Hematopoietic multipotent progenitor cell treated with erythropoietin and hydrocortisone succinate and interleukin-3 and kit ligand, for 15 days (in vitro differentiated cells): ENCODE data around the gene TMEM86B.

ENCODE experiments used
- DNase-seq: peaks from one replicate; pipeline ENCODE4 v3.0.0-alpha.2; 2015; ENCODE audit warnings: low spot score

TMEM86B gene

DNA sequence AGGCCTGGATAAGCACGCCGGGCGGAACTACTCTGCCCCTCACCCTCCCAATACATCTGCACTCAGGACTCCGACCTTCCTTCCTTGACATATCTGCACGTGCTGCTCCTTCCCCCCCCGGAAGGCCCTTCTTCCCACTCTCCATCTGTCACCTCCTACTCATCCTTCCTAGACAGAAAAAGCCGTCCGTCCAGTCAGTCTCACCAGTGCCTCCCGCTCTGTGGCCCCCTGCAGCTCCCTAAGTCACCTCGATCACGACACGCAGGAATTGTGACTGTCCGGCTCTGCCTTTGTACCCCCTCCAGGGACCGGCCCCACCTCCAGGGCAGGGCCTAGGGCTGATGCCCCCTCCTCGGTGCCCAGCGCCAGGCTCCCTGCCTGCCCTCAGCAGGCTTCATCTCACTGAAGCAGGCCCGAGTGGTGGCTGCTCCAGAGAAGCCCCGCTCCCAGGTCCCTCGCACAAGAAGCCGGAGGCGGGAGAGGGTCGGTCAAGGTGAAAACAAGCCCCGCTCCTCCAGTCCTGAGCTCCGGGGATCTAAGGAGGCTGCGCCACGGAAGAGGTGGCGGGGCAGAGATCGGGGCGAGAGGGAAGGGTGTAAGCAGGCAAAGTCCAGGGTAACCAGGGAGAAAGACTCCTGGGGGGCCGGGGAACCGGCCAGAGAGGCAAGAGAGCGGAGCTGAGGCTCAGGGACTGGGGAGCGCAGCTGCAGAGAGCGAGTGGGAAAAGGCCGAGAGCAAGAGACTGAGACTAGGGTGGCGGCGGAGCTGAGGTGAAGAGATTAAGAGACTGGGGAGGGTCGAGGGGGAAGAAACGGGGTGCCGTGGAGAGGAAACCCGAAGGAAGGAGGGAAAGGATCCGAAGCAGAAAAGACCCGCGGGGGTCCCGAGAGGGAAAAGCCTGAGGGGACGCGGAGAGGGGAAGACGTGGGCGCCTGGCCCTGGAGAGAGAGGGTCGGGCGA, 29.2 kb upstream of the TMEM86B start:
- DNase-seq = peak; percentile 37

DNA sequence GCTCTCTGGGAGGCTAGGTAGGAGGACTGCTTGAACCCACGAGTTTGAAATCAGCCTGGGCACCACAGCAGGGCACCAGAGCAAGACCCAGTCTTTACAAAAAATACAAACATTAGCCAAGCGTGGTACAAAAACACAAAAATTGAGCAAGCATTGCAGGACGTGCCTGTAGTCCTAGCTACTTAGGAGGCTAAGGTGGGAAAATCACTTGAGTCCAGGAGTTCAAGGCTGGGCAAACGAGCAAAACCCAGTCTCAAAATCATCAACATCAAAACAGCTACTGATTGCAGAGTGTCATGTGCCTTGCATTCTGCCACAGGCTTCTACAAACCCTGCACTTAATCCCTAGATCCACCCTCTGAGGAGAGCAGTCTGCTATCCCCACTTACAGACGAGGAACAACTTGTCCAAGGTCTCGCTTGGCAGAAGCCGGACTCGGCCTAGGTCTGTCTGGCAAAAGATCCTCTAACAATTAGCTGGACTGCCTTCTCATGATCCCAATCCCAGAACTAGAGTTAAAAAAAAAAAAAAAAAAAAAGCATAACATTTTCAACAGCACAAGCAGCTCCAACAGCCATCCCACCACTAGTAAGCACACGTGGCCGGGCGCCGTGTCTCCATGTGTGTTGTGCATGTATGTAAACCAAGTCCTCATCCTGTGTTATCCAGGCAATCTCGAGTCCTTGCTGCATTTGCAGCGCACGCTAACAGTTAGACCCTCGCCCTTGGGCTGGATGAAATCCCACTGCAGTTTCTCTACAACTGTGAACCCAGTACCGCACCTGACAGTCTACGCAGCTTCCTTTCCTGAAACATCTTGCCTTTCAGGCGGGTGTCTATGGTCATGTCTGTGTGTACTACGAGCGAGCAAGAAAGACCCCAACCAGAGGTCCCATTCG, 28.2 kb upstream of the TMEM86B start:
- peak; percentile 18 for DNase-seq

DNA sequence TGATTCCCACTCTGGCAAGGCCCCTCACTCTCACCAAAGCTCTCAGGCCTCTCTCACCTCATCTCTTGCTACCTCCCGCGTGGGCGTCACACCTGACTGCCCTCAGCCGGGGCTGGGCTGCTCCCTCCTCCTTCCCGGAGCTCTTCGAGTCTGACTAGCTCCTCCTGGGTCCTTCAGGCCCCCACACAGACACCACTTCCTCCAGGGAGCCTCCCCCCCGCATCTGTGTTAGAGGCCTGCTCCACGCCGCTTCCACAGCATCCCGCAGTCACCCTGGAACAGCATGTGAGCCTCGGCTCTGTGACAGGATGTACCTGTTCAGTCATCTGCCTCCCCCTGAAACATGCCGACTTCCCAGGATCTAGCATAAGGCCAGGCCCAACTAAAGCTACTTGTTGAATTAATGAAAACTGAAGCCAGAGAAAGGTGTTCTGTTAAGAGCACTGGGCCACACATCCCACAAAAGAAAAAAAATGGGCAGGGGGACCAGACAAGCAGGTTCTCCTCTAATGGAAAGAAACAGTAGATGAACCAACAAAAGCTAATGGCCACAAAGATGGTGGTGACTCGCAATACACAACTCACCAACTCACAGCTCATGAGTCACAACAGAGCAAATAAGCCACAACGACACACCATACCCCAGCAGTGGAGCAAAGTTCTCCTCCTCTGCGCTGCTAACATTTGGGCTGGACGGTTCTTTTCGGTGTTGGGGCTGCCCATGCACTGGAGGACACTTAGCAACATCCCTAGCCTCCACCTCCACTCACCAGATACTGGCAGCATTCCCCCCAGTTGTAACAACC, 27.3 kb upstream of the TMEM86B start:
- DNase-seq = peak; percentile 16

- DNase-seq = no peak
Measured at GRCh38 chr19:55254625-55254977, 26.0 kb upstream of the TMEM86B start.

DNA sequence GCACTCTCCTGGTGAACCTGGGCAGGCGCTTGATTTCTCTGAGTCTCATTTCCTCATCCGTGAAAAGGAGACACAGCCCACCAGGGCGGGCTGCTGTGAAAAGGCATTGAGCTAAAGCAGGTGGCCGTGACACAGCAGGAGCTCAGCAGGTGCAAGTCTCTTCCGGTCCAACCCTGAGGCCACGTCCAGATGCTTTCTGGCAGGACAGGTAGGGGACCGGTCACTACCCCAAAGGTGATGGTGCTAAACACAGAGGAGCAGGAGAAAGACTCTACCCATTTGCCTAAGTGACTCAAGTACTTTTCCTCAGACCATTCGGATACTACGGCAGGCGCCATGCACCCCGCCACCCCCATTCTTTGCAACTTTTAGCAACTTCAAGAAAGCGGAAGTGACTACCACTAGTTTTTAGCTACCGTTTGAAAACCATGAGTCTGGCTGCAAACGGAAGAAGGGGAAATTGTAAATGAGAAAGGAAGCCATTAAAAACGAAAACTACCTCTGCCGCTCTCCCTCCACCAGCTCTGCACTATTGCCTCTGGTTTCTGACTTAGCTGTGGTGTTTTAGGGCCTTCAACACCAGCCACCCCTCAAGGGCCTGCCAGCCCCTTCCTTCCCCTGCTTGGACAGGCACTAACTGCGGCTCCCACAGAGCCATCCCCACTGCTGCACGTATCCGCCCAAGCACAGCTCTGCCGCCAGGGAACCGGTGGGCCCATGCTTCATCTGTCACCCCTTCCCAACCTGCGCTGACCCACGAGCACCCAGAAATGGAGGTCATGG, 25.5 kb upstream of the TMEM86B start:
- DNase-seq = peak; percentile 17

GRCh38 chr19:55252760-55253663, 24.4 kb upstream of the TMEM86B start:
- DNase-seq = no peak

GRCh38 chr19:55251341-55252081, 22.9 kb upstream of the TMEM86B start:
- peak; percentile 44 for DNase-seq

DNA sequence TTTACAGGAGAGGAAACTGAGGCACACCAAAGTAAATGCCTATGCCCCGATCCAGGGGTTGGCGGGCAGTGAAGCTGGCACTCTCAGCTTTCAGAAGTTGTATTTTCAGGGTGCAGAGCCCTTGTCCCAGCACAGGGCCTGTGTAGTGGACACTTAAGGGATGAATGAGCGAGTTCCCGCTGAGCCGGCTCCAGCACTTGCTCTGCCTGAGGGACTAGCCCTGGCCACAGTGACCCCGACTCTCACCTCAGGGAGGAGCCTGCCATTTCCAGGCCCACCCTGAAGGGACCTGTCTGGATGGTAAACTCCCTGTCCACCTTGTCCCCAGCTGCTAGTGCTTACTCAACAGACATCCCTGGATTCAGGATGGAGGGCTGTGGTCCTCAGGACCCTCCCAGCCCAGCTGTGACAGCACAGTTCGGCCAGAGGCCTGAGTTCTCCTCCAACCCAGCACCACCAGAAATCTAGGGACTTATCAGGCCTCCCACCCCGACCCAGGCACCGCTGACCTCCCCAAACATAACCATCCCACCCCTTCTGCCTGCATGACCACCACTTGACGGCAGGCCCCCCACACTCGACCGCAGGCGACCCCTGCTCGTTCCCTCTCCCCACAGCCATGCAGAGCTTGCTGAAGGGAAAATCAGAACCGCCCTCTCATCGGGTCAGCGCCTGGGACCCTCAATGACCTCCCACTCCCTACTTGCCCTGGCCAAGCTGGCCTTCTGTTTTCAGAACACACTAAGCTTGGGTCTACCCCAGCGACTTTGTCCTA, 21.9 kb upstream of the TMEM86B start:
- DNase-seq = no peak

DNA sequence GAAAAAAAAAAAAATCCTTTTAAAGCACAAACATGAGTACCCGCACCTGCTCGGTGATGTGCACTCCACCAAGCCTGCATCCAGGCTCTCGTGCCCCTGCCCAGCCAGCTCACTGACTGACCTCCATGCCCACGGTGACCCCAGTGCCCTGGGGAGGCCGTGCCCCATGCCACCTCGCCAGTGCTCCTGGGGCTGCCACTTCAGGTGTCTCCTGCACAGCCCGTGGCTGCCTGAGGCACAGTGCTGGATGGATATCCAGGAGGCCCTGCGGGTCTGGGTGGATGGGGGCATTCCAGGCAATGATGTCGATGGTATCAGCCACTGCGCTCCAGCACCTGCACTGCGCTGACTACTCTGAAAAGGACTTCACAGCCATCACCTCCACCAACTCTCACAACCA, 21.3 kb upstream of the TMEM86B start:
- no peak for DNase-seq

DNA sequence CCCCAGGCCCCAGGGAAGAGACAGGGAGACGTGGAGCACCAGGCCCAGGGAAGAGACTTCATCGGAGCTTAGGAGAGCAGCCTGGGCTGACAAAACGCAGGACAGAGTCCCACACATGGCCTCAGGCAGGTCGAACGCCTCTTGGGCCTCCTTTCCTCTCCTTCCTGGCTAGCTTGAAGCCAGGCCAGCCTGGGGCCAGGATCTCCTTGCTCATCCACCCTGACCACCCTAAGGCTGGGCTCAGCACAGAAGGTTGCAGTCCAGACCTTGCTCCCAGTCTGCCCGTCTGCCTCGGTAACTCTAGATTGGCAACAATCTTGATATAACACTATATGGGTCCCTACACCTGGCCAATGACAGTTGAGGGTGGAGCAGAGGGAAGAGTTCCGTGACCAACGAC, 20.1 kb upstream of the TMEM86B start:
- DNase-seq = no peak

DNA sequence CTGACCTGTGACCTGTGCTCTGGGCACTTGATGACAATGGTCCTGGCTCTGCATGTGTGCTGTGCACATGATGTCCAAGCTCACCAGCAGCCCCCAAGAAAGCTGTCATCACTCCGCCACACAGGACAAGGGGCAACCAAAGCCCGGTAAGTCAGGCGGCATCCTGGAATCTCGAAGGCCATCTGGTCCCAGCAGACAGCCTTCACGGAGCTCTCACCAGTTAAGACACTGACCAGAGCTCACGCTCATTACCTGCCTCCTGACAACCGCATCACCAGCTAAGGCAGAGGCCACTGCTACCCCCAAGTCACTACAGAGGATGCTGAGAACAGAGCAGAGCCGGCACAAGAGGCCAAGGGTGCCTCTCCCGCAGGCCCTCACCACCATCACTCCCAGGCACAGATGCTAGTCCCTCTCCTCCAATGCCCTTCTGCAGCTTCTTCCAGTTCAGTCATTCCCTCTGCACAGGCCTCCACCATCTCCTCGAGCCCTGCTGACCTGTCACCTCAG, 19.7 kb upstream of the TMEM86B start:
- no peak for DNase-seq

- no peak for DNase-seq
Measured at GRCh38 chr19:55247621-55248099, 19.1 kb upstream of the TMEM86B start.

- no peak for DNase-seq
Measured at GRCh38 chr19:55246462-55247451, 18.2 kb upstream of the TMEM86B start.

DNA sequence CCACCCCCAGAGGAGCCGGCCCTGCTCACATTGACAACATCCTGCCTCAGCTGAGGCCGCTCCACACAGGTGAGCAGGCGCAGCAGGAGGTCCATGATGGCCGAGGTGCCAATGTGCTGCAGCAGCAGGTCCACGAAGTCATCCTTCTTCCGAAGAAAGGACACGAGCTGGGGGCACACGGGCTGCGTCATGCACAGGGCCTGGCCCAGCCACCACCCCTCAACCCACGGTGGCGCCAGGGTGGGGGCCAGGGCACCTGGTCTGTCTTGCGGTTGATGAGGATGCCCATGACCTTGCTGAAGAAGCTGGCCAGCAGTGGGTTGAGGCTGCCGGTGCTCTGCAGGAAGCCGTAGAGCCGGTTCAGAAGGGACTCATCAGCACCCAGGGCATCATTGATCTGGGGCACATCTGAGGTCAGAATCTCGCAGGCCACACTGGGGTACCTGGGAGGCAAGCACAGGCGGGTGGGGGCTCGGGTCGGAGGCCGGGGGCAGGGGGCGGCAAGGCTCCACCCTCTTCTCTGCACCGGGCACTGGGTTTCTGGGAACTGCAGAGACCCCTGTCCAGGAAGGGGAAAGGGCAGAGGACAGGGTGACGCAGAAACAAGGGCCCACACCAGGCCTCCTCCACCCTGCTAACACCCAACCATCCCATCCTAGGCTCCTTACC, 16.8 kb upstream of the TMEM86B start:
- no peak for DNase-seq

- no peak for DNase-seq
Measured at GRCh38 chr19:55244004-55244680, 15.6 kb upstream of the TMEM86B start.

- no peak for DNase-seq
Measured at GRCh38 chr19:55242517-55242916, 14.0 kb upstream of the TMEM86B start.
